Esophagus squamous epithelium (tissue), 5 donors: ENCODE measurements around the gene FBXO24. TPM values are rescaled to one million over a fixed set of nuclear protein-coding genes. Genes with fewer than 3 reads are reported as not detected.
"Not testable (repeated sequence)": the region's sequence is repeated elsewhere in the genome, so short reads cannot be mapped to it uniquely, and the experiment has no call there.

ENCODE experiments used
- DNase-seq: peaks from one replicate; lab custom pipeline; 2025; lab: John Stamatoyannopoulos, UW
- H3K27ac ChIP-seq, 4 donors: fragments of 200-600 bp; sonication (generic); one replicate each; pipeline ENCODE4 v1.5.1; 2016 to 2019; ENCODE audit warnings: mild to moderate bottlenecking in 1 of 4
- H3K27me3 ChIP-seq, 4 donors: fragments of 200-600 bp; sonication (generic); 1 replicate in 3 of 4; 2 replicates in 1 of 4; pipeline versions ENCODE4 v1.5.1 to v1.6.0; 2017 to 2021; ENCODE audit warnings: antibody characterized with exemption in 1 of 4
- H3K36me3 ChIP-seq, 3 donors: fragments of 200-600 bp; sonication (generic); one replicate each; pipeline ENCODE4 v1.5.1; 2016 to 2019
- H3K4me1 ChIP-seq, 3 donors: fragments of 200-600 bp; sonication (generic); one replicate each; pipeline ENCODE4 v1.5.1; 2017 to 2019
- H3K4me3 ChIP-seq, 4 donors: fragments of 200-600 bp; sonication (generic); 1 replicate in 3 of 4; 2 replicates in 1 of 4; pipeline ENCODE4 v1.5.1; 2016 to 2019; ENCODE audit warnings: mild to moderate bottlenecking in 2 of 4, moderate library complexity in 1 of 4
- H3K9me3 ChIP-seq, 3 donors: fragments of 200-600 bp; sonication (generic); one replicate each; pipeline ENCODE4 v1.5.1; 2016 to 2019
- POLR2A ChIP-seq, 4 donors: fragments of 450-650 bp; IDR thresholded peaks; one replicate each; pipeline ENCODE4 v1.6.1; 2017; ENCODE audit warnings: antibody characterized with exemption in 4 of 4, mild to moderate bottlenecking in 4 of 4, moderate library complexity in 3 of 4
- WGBS, 2 donors: methylation state at CpG; one replicate each; pipeline ENCODE4 v1.1.5; 2018; 5-methylcytosine and 5-hydroxymethylcytosine counted together
- intact Hi-C: fragments of 100-400 bp; cut with DNase I; formaldehyde crosslinking; loops from one replicate; pipeline ENCODE4 v1.15.0; 2022
- total RNA-seq, 4 donors: library from RNA; depleted of rRNA; stranded (reverse); fragments of >200 nt; gene quantifications; one replicate each; pipeline ENCODE4 v1.1.0, GENCODE V29; 2016
- TF ChIP-seq, protein P1 (sequence below), 6 experiments: fragments of 450-650 bp in 4 of 6; fragments of 200-600 bp in 2 of 6; sonication (generic) in 2 of 6; IDR thresholded peaks; one replicate each; pipeline ENCODE4 v1.5.1; 2016 to 2019; ENCODE audit warnings: antibody characterized with exemption in 6 of 6, mild to moderate bottlenecking in 4 of 6, moderate library complexity in 4 of 6
- donor health status: DM: yes; HTN: yes; CAD: no.

Gene FBXO24
- total RNA-seq, 4 donors from 2014 or later: 0.19 to 1.6 (median 0.29) TPM; not detected in 1

GRCh38 chr7:100547872-100548271 lies 38.3 kb upstream of the FBXO24 start:
- intact Hi-C loops: no loop called here
- Histone ChIP-seq H3K36me3 (peaks cover 0 to 43% (median 11%) of the 10 kb centered on the region in 3 donors), H3K27me3 (no peaks in the 10 kb centered on the region), H3K9me3 (no peaks in the 10 kb centered on the region), H3K4me1 (peaks cover 47 to 75% (median 53%) of the 10 kb centered on the region in 3 donors), H3K4me3 (no peak overlapping the region), H3K27ac (peak overlapping the region; percentile 84 to 98 (median 96))
- 6 to 19% methylated on average over 2 of the region's 2 CpGs for WGBS, 2 donors
- DNase-seq: no peak
- TF ChIP-seq POLR2A (IDR thresholded peaks at IDR 0.05): no peak
- TF ChIP-seq, protein P1, sequence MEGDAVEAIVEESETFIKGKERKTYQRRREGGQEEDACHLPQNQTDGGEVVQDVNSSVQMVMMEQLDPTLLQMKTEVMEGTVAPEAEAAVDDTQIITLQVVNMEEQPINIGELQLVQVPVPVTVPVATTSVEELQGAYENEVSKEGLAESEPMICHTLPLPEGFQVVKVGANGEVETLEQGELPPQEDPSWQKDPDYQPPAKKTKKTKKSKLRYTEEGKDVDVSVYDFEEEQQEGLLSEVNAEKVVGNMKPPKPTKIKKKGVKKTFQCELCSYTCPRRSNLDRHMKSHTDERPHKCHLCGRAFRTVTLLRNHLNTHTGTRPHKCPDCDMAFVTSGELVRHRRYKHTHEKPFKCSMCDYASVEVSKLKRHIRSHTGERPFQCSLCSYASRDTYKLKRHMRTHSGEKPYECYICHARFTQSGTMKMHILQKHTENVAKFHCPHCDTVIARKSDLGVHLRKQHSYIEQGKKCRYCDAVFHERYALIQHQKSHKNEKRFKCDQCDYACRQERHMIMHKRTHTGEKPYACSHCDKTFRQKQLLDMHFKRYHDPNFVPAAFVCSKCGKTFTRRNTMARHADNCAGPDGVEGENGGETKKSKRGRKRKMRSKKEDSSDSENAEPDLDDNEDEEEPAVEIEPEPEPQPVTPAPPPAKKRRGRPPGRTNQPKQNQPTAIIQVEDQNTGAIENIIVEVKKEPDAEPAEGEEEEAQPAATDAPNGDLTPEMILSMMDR (IDR thresholded peaks at IDR 0.05): no peak

DNA sequence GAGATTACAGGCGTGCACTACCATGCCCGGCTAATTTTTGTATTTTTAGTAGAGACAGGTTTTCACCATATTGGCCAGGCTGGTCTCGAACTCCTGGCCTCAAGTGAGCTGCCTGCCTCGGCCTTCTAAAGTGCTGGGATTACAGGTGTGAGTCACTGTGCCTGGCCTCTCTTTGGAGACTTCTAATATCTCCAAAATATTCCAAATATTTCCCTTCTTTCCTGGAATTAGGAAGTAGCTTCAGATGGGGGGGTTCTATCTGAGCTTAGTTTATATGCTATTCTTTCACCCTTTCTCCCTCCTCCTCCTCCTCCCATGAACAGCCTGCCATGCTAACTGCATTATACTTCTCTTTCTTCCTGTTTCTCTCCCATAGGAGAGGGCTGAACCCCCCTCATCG lies 37.7 kb upstream of the FBXO24 start:
- intact Hi-C loops, H3K9me3 ChIP-seq, H3K27me3 ChIP-seq, DNase-seq, H3K4me3 ChIP-seq: not testable (repeated sequence)
- 62 to 72% methylated on average over 5 of the region's 5 CpGs for WGBS, 2 donors
- Histone ChIP-seq H3K4me1 (peaks cover 44 to 69% (median 53%) of the 10 kb centered on the region in 3 donors), H3K36me3 (peaks cover 0 to 49% (median 13%) of the 10 kb centered on the region in 3 donors), H3K27ac (peak overlapping the region; percentile 84 to 98 (median 96))

DNA sequence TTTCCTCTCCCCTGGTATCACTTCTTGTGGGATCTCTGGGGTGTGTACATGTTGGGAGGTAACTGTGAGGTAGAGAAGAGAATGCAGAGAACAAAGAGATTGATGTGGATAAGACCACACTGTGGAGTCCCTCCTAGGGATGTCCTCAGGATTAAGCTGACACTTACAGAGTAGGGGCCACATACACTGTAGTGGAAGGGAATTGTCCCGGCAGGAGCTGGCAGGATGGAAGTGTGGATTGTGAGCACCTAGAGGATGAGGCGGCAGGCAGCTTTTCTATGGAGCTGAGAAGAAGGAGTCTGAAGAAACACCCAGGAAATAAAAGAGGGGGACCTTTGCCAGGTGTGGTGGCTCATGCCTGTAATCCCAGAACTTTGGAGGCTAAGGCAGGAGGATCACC lies 33.6 kb upstream of the FBXO24 start:
- TF ChIP-seq POLR2A (IDR thresholded peaks at IDR 0.05): no peak
- intact Hi-C loops: no loop called here
- no peak for DNase-seq
- WGBS, 2 donors: 87 to 100% methylated on average over 1 to 2 of the region's 2 CpGs
- no peaks in the 10 kb centered on the region for H3K27me3 ChIP-seq
- no peak overlapping the region for H3K4me3 ChIP-seq
- no peaks in the 10 kb centered on the region for H3K9me3 ChIP-seq
- H3K4me1 ChIP-seq: peaks cover 8 to 46% (median 12%) of the 10 kb centered on the region in 3 donors
- peaks cover 4 to 83% (median 24%) of the 10 kb centered on the region in 3 donors for H3K36me3 ChIP-seq
- no peak overlapping the region for H3K27ac ChIP-seq

- 91 to 98% methylated on average over 3 of the region's 3 CpGs for WGBS, 2 donors
- H3K27ac ChIP-seq: no peak overlapping the region
- no peaks in the 10 kb centered on the region for H3K9me3 ChIP-seq
- DNase-seq: no peak
- intact Hi-C loops: no loop called here
- H3K4me1 ChIP-seq: peaks cover 3 to 41% (median 7%) of the 10 kb centered on the region in 3 donors
- H3K27me3 ChIP-seq: no peaks in the 10 kb centered on the region
- no peak for TF ChIP-seq POLR2A (IDR thresholded peaks at IDR 0.05)
- H3K36me3 ChIP-seq: peaks cover 4 to 87% (median 24%) of the 10 kb centered on the region in 3 donors
- no peak overlapping the region for H3K4me3 ChIP-seq
Measured at GRCh38 chr7:100553032-100553431, 33.1 kb upstream of the FBXO24 start.

- Histone ChIP-seq H3K4me3 (no peak overlapping the region), H3K4me1 (peaks cover 5 to 41% (median 9%) of the 10 kb centered on the region in 3 donors), H3K27ac (peak overlapping the region; percentile 21 to 76 (median 49)), H3K36me3 (peaks cover 4 to 77% (median 20%) of the 10 kb centered on the region in 3 donors), H3K27me3 (no peaks in the 10 kb centered on the region), H3K9me3 (no peaks in the 10 kb centered on the region)
- intact Hi-C loops: no loop called here
- no peak for DNase-seq
- WGBS, 2 donors: 77% methylated on average over 5 of the region's 5 CpGs
- TF ChIP-seq, protein P1 (IDR thresholded peaks at IDR 0.05): no peak
- TF ChIP-seq POLR2A (IDR thresholded peaks at IDR 0.05): no peak
Measured at GRCh38 chr7:100555701-100556100, 30.4 kb upstream of the FBXO24 start.

DNA sequence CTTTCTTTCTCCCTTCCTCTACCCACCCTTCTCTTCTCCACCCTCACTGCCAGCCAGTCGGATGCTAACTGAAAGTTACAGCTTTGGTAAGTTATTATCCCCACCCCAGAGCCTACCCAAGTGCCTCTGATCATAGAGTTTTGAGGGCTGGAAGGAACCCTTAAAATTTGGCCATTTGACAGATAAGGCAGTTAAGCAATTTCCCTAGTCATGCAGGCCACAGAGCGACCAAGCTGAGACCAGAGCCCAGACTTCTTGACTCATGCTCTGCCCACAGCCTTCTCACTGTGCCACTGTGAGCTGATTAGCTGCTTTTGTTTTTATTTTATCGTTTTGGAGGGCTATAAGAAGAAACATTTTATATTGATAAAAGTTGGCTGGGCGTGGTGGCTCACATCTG lies 29.6 kb upstream of the FBXO24 start:
- Histone ChIP-seq H3K36me3 (peaks cover 4 to 72% (median 20%) of the 10 kb centered on the region in 3 donors), H3K4me1 (peaks cover 5 to 47% (median 9%) of the 10 kb centered on the region in 3 donors), H3K27me3 (no peaks in the 10 kb centered on the region), H3K4me3 (no peak overlapping the region), H3K9me3 (no peaks in the 10 kb centered on the region), H3K27ac (no peak overlapping the region)
- DNase-seq: no peak
- WGBS, 2 donors: 61 to 74% methylated on average over 4 of the region's 4 CpGs
- intact Hi-C loops: no loop called here
- TF ChIP-seq, protein P1 (IDR thresholded peaks at IDR 0.05): no peak
- TF ChIP-seq POLR2A (IDR thresholded peaks at IDR 0.05): no peak
